ENCODE measurements around the gene ECT2.
"Not testable (repeated sequence)": the region's sequence is repeated elsewhere in the genome, so short reads cannot be mapped to it uniquely, and the experiment has no call there.

ECT2 gene

DNA sequence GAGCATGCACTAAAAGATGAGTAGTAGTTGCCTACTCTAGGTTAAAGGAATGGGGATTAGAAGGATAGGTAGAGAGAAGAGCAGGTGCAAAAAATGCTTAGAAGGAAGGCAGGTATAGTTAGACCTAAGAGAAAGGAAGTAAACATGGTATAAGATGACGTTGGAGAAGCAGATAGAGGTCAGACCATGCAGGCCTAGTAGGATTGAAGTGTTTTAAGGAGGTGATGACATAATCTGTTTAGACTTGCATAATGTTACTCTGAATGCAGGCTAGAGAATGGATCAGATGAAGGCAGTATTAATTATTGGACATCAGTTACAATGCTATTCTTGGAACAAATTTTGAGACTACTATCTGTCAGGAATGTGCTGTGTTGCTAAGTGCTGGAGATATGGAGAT lies 11.1 kb upstream of the ECT2 start:
- DNase-seq: no peak

GRCh38 chr3:172746475-172746874 lies 4.1 kb upstream of the ECT2 start:
- no peak for DNase-seq

DNA sequence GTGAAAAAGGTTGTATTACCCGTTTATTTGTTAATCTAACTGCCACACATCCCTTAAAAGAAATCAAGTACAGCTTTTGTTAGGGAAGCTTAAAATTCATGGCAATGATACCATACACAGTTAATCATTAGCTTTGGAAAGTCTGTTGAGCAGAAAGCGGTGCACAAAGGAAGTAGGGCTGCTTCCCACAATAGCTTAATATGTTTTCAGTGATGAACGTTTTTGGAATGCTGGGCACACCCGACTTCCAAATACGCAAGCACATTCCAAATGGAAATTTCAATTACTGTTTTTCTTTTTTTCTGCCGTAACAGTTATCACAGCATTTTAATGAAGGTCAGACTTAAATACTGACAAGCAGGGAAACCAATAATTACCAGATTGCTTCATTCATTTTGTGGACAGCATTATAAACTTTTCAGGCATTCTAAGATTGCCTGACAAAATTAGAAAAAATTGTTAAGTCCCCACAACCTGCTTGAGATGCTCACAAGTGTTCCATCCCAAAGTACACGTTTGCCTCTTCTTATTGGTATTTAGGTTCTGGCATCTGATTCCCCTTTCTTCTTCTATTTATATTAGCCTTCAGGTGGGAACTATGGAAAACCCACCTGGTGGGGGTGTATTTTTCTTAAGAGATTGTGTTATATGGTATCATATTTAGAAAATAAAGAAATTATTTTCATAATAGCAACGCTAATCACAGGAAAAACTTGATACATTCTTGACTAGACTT lies 1.1 kb upstream of the ECT2 start:
- DNase-seq: no peak

- no peak for DNase-seq
Observed at GRCh38 chr3:172750069-172750367, 508 bp upstream of the ECT2 start.

DNA sequence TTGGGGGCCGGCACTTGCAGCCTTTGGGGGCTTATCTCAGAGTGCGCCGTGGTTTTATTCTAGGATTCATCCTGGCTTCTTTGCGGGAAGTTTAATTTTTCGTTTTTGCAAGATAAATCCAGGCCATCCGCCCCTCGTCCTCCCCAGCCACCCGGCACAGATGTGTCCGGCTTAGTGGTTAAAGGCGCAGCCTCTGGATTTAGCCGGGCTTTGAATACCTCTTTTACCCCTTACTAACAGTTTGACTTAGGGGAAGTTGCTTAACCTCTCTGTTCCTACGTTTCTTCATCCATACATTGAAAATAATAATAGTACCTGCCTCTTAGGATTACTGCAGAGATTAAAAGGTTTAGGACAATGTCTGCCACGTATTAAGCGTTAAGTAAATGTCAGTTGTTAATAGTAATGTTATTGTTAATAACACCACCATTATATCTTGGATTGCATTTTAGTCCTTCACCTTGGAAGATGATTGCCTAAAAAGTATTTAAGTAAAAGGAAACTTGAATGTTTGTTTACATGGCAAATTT lies 714 bp downstream of the ECT2 start:
- DNase-seq: peak; percentile 59

GRCh38 chr3:172752651-172753050 lies 2.1 kb downstream of the ECT2 start:
- no peak for DNase-seq

DNA sequence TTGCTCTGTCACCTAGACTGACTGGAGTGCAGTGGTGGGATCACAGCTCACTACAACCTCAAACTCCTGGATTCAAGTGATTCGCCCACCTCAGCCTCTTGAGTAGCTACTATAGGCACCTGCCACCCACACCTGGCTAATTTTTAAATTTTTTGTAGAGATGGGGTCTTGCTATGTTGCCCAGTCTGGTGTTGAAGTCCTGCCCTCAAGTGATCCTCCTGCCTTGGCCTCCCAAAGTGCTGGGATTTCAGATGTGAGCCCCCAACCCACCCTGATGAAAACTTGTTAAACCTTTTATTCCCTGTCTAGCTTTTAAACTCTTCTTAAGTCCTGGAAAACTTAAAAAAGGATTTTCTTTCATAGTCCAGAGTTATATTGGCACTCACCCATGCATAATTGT lies 2.6 kb downstream of the ECT2 start:
- no peak for DNase-seq

DNA sequence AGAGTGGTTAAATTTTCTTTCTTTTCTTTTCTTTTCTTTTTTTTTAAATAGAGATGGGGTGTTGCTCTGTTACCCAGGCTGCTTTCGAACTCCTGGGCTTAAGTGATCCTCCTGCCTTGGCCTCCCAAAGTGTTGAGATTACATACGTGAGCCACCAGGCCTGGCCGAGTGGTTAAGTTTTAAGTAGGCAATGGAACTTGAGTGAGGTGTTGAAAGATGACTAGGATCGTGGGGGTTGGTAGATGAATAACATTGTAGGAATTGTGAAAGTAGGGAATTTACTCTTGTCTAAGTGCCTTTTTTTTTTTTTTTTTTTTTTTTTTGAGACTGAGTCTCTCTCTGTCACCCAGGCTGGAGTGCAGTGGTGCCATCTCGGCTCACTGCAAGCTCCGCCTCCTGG lies 9.9 kb downstream of the ECT2 start:
- not testable (repeated sequence) for DNase-seq

DNA sequence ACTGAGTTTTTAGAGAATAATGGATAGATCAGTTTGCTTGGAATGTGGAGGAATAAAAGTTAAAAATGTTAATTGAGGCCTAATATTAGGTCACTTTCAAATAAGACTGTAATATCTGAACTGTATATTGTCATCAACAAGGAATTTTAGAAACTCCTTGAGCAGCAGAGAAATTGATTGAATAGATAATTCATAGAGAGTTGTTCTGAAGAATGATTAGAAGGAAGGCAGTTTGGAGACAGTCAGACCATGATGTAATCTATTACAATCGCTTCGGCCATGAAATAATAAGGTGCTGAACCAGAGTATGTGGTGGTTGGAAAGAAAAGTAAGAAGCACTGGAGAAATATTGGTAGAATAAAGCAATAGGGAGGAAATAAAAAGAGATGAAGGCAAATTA lies 15.7 kb downstream of the ECT2 start:
- DNase-seq: no peak

- DNase-seq: no peak
Observed at GRCh38 chr3:172766718-172767405, 16.3 kb downstream of the ECT2 start.

DNA sequence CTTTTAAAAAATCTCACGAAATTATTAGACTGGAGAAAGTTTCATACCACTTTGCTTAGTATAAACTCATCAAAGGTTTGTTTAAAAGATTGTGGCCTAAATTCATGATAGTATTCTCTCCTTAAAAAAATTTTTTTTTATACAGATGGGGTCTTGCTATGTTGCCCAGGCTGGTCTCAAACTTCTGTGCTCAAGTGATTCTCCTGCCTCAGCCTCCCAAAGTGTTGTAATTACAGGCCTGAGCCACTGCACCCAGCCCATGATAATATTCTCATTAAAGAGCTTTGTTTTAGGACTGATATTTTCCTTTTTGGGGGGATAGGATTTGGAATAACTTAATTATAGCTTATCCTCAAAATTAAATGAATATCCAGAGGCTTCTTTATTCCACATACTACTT lies 19.9 kb downstream of the ECT2 start:
- no peak for DNase-seq

DNA sequence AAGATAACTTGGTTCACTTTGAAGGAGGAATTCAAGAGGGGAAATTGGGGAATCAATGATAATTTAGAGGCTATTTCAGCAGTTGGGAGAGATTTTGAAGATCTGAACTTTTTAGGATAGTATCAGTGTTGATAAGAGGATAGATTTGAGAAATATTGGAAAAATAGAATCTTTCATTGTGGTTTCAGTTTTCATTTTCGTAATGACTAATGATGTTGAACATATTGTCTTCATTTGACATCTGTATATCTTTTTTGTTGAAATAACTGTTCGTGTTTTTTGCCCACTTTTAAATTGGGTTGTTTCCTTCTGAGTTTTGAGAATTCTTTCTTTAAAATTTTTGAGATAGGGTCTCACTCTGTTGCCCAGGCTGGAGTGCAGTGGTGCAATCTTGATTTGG lies 21.1 kb downstream of the ECT2 start:
- no peak for DNase-seq

DNA sequence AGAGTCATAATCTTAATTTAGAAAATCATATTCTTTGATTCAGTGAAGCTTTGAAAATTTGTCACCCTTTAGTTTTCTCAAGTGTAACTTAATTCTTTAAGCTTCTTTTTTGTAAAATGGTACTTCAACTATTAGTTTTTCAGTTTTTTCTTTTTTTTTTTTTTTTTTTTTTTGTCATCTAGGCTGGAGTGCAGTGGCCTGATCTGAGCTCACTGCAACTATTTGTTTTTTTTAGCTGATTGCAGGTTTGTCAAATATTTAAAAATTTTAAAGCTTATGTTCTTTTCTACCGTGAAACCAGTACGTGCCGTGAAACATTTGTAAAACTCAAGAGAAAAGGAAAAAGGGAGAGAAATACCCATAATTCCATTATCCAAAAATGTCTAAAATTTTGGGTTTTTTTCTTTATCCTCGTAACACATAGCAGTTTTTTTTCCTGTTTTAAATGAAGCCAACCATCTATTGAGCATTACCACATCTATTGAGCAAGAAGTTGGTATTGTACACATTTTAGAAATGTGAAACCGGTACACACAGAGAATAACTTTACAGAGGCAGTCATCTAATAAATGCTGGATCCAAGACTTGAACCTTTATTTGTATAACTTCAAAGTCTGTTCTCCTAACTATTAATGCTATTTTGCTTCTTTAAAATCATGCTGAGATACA lies 25.7 kb downstream of the ECT2 start:
- DNase-seq: no peak

- no peak for DNase-seq
Observed at GRCh38 chr3:172777901-172778300, 27.4 kb downstream of the ECT2 start.

DNA sequence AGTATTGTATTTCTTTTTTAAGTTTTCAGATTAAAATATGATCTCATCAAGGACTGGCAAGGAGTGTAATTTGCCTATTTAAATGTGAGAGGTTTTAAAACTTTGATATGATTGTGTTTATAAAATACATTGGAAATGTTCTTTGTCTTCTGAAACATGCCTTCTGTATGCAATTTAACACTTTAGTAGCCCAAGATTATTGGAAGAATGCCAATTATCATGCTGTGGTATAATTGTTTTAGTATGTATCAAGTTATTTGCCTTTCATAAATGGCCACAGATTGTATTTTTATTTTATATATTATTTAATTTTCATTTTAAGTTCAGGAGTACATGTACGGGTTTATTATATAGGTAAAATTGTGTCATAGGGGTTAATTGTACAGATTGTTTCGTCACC lies 31.7 kb downstream of the ECT2 start:
- DNase-seq: no peak

DNA sequence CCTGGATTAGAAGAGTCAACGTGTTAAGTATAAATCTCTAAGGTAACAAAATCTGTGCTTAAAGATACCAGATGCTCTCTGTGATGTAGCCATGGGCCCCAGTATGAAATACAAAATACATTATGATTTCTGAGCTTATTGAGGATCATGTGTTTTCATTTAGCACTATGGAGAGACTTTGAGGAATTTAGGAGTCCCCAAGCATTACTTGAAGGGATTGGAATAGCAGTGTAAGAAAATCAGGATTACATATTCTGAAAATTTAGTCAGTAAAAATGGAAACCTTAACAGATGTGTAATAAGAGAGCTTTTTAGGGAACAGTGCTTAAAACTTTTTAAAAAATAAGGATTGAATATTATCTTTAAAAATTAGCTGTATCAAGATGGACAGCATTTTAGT lies 35.5 kb downstream of the ECT2 start:
- DNase-seq: no peak

DNA sequence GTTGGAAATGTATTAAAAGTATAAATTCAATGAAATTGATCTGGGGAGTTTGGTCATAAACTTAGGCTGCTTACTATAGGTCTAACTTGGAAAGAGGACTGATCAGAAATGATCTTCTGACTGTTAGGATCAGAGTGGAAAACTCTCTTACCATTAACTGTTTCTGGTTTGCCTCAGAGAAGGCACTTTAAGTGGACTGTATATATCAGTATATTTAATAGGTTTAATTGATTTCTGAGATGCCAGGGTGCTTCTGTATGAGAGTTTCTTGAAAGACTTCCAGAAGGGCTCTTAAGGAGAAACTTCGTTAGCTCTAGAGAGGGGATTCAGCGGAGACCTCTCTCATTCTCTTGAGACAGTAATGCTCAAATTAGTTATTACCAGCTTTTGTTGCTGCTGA lies 36.5 kb downstream of the ECT2 start:
- DNase-seq: no peak

DNA sequence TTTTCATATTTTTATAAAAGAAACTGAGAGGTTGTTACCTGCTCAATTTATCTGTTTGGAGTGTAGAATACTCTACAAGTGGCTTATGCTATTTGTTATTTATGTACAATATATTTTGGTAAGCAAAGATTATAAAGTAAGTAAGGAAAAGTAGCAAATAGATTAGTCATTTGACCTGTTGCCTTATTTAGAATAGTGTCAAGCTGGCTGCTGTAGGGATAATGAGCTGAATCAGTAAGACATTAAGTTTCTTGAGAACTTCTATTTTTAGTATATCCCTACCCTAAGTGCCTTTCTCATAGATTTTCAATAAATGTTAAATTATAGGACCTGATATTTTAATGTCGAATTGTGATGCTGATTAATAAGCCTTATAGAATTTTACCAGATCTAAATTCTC lies 37.2 kb downstream of the ECT2 start:
- no peak for DNase-seq

- peak; percentile 12 for DNase-seq
Observed at GRCh38 chr3:172799246-172799645, 48.7 kb downstream of the ECT2 start.

DNA sequence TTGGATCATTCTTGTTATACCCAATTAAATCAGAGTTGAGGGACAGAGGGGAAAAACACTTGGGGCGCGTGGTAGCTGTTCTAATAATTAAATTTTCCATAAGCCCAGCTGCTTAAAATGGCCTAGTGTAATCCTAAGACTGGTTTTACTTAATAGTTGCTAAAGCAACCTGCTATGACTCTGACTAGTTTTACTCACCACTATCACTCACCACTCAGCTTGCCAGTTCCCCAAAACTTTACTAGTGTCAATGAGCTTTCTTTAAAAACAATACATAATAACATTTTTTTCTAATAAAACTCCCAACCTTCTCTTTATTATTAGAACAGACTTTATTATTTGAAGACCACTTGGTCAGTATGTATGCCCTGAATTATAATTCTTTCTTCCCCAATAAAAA lies 49.6 kb downstream of the ECT2 start:
- no peak for DNase-seq

- DNase-seq: no peak
Observed at GRCh38 chr3:172803489-172803888, 53.0 kb downstream of the ECT2 start.

GRCh38 chr3:172804323-172804722 lies 53.8 kb downstream of the ECT2 start:
- DNase-seq: no peak

GRCh38 chr3:172808969-172809546 lies 58.5 kb downstream of the ECT2 start:
- peak; percentile 48 for DNase-seq

DNA sequence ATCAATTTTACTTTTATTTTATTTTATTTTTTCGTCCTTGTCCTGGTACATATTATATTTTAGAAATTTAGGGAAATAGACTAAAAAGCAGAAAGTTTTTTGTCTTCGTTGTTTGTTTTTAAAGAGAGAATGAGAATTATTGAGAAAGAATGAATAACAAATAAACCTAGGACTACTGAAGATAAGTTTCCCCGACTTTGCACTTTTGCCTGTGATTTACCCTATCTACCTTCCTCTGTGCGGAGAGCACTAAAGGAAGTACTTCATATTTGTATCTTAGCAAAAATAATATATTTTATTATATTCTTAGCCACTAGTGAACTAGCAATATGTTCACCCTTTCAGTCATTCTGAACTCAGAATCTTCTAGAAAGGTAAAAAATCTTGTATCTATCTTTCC lies 60.6 kb downstream of the ECT2 start:
- DNase-seq: no peak

All from OCI-M1 (cell line).